Astrocyte (in vitro differentiated cells and primary cell): ENCODE measurements around the gene BMX. TPM values are rescaled to one million over a fixed set of nuclear protein-coding genes. Genes with fewer than 3 reads are reported as not detected.

Source experiments
- DNase-seq: peaks from one replicate; pipeline ENCODE4 v3.0.0-alpha.2; 2010; ENCODE audit warnings: low read depth
- FAIRE-seq: peaks from 2 replicates; lab custom pipeline; 2011; peaks lifted over from hg19 to GRCh38; lab: Jason Lieb, UNC
- H2AFZ ChIP-seq: 2 replicates; pipeline ENCODE4 v1.6.0; 2012; ENCODE audit warnings: low read depth, low read length, inconsistent platforms
- H3K27ac ChIP-seq: 2 replicates; pipeline ENCODE4 v1.5.1; 2011; ENCODE audit warnings: low read depth, low read length, inconsistent platforms
- H3K27me3 ChIP-seq: 2 replicates; pipeline ENCODE4 v1.6.0; 2011; ENCODE audit warnings: low read length, inconsistent platforms; ENCODE audit not compliant: insufficient read depth
- H3K36me3 ChIP-seq: 2 replicates; pipeline ENCODE4 v1.5.1; 2011; ENCODE audit warnings: low read length, inconsistent platforms; ENCODE audit not compliant: insufficient read depth
- H3K4me1 ChIP-seq: 2 replicates; pipeline ENCODE4 v1.5.1; 2011; ENCODE audit warnings: low read length, inconsistent platforms; ENCODE audit not compliant: insufficient read depth
- H3K4me2 ChIP-seq: 2 replicates; pipeline ENCODE4 v1.6.0; 2012; ENCODE audit warnings: low read length, inconsistent platforms
- H3K4me3 ChIP-seq: 2 replicates; pipeline ENCODE4 v1.5.1; 2011; ENCODE audit warnings: low read depth, mild to moderate bottlenecking, low read length, inconsistent platforms; ENCODE audit not compliant: insufficient read depth
- H3K79me2 ChIP-seq: 2 replicates; pipeline ENCODE4 v1.6.0; 2012; ENCODE audit warnings: mild to moderate bottlenecking, low read length, inconsistent platforms; ENCODE audit not compliant: insufficient read depth
- H3K9ac ChIP-seq: 2 replicates; pipeline ENCODE4 v1.6.0; 2012; ENCODE audit warnings: mild to moderate bottlenecking, low read length, inconsistent platforms
- H3K9me3 ChIP-seq: 2 replicates; pipeline ENCODE4 v1.5.1; 2012; ENCODE audit warnings: low read depth, mild to moderate bottlenecking, low read length, inconsistent platforms; ENCODE audit not compliant: insufficient read depth
- H4K20me1 ChIP-seq: 2 replicates; pipeline ENCODE4 v1.6.0; 2012; ENCODE audit warnings: low read length, inconsistent platforms; ENCODE audit not compliant: insufficient read depth
- H3K27ac Mint-ChIP-seq: one replicate; pipeline ENCODE4 v1.8.0; 2021; ENCODE audit warnings: mild to moderate bottlenecking, mixed read lengths; ENCODE audit not compliant: unreplicated experiment
- H3K27me3 Mint-ChIP-seq: one replicate; pipeline ENCODE4 v1.8.0; 2021; ENCODE audit warnings: low read depth, mixed read lengths; ENCODE audit not compliant: unreplicated experiment
- H3K36me3 Mint-ChIP-seq: one replicate; pipeline ENCODE4 v1.8.0; 2021; ENCODE audit warnings: low read depth, mixed read lengths; ENCODE audit not compliant: unreplicated experiment
- H3K4me1 Mint-ChIP-seq: one replicate; pipeline ENCODE4 v1.8.0; 2021; ENCODE audit warnings: low read depth, mixed read lengths; ENCODE audit not compliant: unreplicated experiment
- H3K4me3 Mint-ChIP-seq: one replicate; pipeline ENCODE4 v1.8.0; 2021; ENCODE audit warnings: mild to moderate bottlenecking, moderate library complexity, mixed read lengths; ENCODE audit not compliant: unreplicated experiment
- H3K9me3 Mint-ChIP-seq: one replicate; pipeline ENCODE4 v1.8.0; 2021; ENCODE audit warnings: mild to moderate bottlenecking, mixed read lengths; ENCODE audit not compliant: unreplicated experiment
- CTCF ChIP-seq: IDR thresholded peaks from 2 replicates; pipeline ENCODE4 v1.5.1; 2011; ENCODE audit warnings: low read depth, mild to moderate bottlenecking, inconsistent platforms, low read length, moderate library complexity; ENCODE audit not compliant: insufficient read depth
- EZH2 ChIP-seq: IDR thresholded peaks from 2 replicates; pipeline ENCODE4 v1.6.1; 2012; ENCODE audit warnings: mild to moderate bottlenecking, low read length, inconsistent platforms; ENCODE audit not compliant: insufficient read depth
- total RNA-seq: library from RNA; stranded (reverse); gene quantifications from 2 replicates; pipeline ENCODE4 v1.2.1, GENCODE V29; 2021

Gene BMX
- total RNA-seq, 1 donor from 2014 or later: not detected

- no peaks in the 10 kb centered on the region for H3K27me3 Mint-ChIP-seq
- H3K27ac Mint-ChIP-seq: no peak overlapping the region
- H3K79me2 ChIP-seq: no peaks in the 10 kb centered on the region
- no peak overlapping the region for H3K4me3 ChIP-seq
- no peak for DNase-seq
- no peaks in the 10 kb centered on the region for H3K4me1 Mint-ChIP-seq
- no peak overlapping the region for H3K9ac ChIP-seq
- H3K4me3 Mint-ChIP-seq: no peak overlapping the region
- H3K4me2 ChIP-seq: no peak overlapping the region
- FAIRE-seq: peak; percentile 59
- no peaks in the 10 kb centered on the region for H4K20me1 ChIP-seq
- H3K36me3 ChIP-seq: no peaks in the 10 kb centered on the region
- no peaks in the 10 kb centered on the region for H3K9me3 Mint-ChIP-seq
- H3K27ac ChIP-seq: no peak overlapping the region
- TF ChIP-seq CTCF (peak; percentile 58), EZH2 (no peak)
- H3K27me3 ChIP-seq: peaks cover 2% of the 10 kb centered on the region
- H3K9me3 ChIP-seq: no peaks in the 10 kb centered on the region
- no peaks in the 10 kb centered on the region for H3K4me1 ChIP-seq
- no peaks in the 10 kb centered on the region for H3K36me3 Mint-ChIP-seq
- no peak overlapping the region for H2AFZ ChIP-seq
Observed at GRCh38 chrX:15497865-15498264, 2.7 kb upstream of the BMX start.

GRCh38 chrX:15498741-15499140 lies 1.9 kb upstream of the BMX start:
- H3K4me3 ChIP-seq: no peak overlapping the region
- peak; percentile 9 for FAIRE-seq
- no peaks in the 10 kb centered on the region for H4K20me1 ChIP-seq
- H3K79me2 ChIP-seq: no peaks in the 10 kb centered on the region
- no peaks in the 10 kb centered on the region for H3K4me1 ChIP-seq
- DNase-seq: no peak
- Mint-ChIP-seq H3K9me3 (no peaks in the 10 kb centered on the region), H3K4me3 (no peak overlapping the region), H3K4me1 (no peaks in the 10 kb centered on the region), H3K27ac (no peak overlapping the region), H3K27me3 (no peaks in the 10 kb centered on the region), H3K36me3 (no peaks in the 10 kb centered on the region)
- H3K36me3 ChIP-seq: no peaks in the 10 kb centered on the region
- H3K9me3 ChIP-seq: no peaks in the 10 kb centered on the region
- no peak overlapping the region for H3K27ac ChIP-seq
- H3K4me2 ChIP-seq: no peak overlapping the region
- no peak overlapping the region for H2AFZ ChIP-seq
- H3K9ac ChIP-seq: no peak overlapping the region
- peaks cover 2% of the 10 kb centered on the region for H3K27me3 ChIP-seq
- TF ChIP-seq CTCF (no peak), EZH2 (no peak)

- H3K9me3 ChIP-seq: no peaks in the 10 kb centered on the region
- no peak overlapping the region for H3K27ac ChIP-seq
- H2AFZ ChIP-seq: no peak overlapping the region
- no peak overlapping the region for H3K4me2 ChIP-seq
- no peaks in the 10 kb centered on the region for H3K4me1 ChIP-seq
- H3K27me3 Mint-ChIP-seq: no peaks in the 10 kb centered on the region
- no peak overlapping the region for H3K4me3 Mint-ChIP-seq
- no peaks in the 10 kb centered on the region for H3K36me3 Mint-ChIP-seq
- H3K36me3 ChIP-seq: no peaks in the 10 kb centered on the region
- peaks cover 2% of the 10 kb centered on the region for H3K27me3 ChIP-seq
- H3K9me3 Mint-ChIP-seq: no peaks in the 10 kb centered on the region
- FAIRE-seq: no peak
- no peak overlapping the region for H3K9ac ChIP-seq
- no peak overlapping the region for H3K4me3 ChIP-seq
- H4K20me1 ChIP-seq: no peaks in the 10 kb centered on the region
- no peak for DNase-seq
- H3K79me2 ChIP-seq: no peaks in the 10 kb centered on the region
- H3K4me1 Mint-ChIP-seq: no peaks in the 10 kb centered on the region
- no peak overlapping the region for H3K27ac Mint-ChIP-seq
- TF ChIP-seq CTCF (no peak), EZH2 (no peak)
Observed at GRCh38 chrX:15499976-15500375, 631 bp upstream of the BMX start.
